Measurements from ENCODE around the gene MBOAT2.
"Not testable (repeated sequence)": the region's sequence is repeated elsewhere in the genome, so short reads cannot be mapped to it uniquely, and the experiment has no call there.

The MBOAT2 gene

DNA sequence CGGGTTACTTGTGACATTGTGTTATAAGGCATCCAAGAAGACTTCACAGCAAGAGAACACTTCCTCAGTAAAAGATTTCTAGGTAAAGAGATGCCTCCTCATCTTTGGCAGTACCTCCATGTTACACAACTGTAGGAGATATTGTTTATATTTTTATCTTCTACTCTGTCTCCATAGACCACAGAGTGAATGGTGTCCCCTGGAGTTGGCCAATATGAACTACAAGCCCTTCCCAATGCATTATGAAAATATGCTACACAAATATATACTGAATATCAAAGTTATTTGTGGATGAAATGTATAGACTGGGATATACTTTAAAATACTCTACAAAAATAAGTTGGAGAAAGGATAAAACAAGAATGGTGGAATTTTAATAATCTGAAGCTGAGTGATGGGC, 46.7 kb downstream of the MBOAT2 start:
- no peak for DNase-seq (ENCODE audit: low read depth)

- no peak for DNase-seq (ENCODE audit: low read depth)
Observed at GRCh38 chr2:8954990-8955389, 48.5 kb downstream of the MBOAT2 start.

DNA sequence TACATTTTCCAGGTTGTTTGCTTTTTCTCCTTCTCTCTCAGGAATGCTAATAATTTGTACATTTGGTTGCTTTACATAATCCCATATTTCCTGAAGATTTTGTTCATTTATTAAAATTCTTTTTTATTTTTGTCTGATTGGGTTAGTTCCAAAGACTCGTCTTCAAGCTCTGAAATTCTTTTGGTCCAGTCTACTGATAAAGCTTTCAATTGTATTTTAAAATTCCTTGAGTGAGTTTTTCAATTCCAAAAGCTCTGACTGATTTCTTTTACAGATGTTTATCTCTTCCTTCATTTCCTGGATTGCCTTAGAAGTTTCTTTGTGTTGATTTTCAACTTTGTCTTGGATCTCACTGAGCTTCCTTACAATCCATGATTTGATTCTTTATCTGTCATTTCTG, 50.0 kb downstream of the MBOAT2 start:
- no peak for DNase-seq (ENCODE audit: low read depth)

DNA sequence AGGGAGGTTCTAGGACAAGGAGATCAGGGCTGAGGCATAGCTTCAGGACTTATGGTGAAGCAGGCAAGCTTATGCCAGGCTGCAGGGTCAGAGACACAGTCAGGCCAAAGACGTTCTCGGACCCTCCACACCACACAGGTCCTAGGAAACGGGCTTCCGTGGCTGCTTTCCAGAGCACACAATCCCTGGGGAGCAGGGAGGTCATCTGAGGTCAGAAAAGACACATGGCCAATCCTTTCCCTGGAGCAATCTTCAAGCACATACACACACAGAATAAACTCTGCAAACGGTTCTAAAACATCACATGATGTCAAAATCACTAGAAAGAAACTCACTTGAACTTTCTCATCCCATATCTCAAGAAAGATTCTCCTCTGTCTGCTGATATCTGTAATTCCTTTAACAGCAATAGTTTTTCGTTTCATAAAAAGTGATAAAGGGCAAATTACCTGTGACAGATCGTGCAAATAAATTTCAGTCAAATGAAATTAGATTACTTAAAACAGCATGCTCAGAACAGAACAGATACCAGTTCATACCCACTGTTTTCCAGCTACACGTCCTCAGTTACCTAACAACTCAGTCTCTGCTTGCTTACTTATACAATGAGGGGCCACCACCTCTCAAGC, 63.9 kb downstream of the MBOAT2 start:
- no peak for DNase-seq (ENCODE audit: low read depth)

- DNase-seq (ENCODE audit: low read depth), result no peak
Observed at GRCh38 chr2:8938384-8938783, 65.1 kb downstream of the MBOAT2 start.

DNA sequence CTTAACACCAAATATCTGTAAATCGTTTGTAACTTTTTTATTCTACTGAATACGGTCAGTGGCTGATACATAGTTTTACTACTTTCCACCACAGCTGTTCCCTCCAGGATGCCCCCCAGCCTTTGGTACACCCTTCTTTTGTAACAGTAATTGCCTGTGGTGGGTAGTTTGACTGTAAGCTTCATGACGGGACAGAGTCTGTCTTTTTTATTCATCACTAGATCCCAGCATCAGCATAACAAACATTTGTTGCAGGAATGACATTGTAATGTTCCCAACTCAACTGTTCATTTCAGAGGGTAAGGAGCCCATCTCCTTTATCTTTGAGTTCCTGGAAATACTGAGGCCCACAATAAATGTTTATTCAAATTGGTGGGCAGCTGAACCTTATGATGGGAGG, 67.5 kb downstream of the MBOAT2 start:
- DNase-seq (ENCODE audit: low read depth), result no peak

- no peak for DNase-seq (ENCODE audit: low read depth)
Observed at GRCh38 chr2:8934338-8934737, 69.1 kb downstream of the MBOAT2 start.

GRCh38 chr2:8932702-8933101, 70.8 kb downstream of the MBOAT2 start:
- no peak for DNase-seq (ENCODE audit: low read depth)

- not testable (repeated sequence) for DNase-seq (ENCODE audit: low read depth)
Observed at GRCh38 chr2:8930185-8930584, 73.3 kb downstream of the MBOAT2 start.

- no peak for DNase-seq (ENCODE audit: low read depth)
Observed at GRCh38 chr2:8929128-8929527, 74.4 kb downstream of the MBOAT2 start.

DNA sequence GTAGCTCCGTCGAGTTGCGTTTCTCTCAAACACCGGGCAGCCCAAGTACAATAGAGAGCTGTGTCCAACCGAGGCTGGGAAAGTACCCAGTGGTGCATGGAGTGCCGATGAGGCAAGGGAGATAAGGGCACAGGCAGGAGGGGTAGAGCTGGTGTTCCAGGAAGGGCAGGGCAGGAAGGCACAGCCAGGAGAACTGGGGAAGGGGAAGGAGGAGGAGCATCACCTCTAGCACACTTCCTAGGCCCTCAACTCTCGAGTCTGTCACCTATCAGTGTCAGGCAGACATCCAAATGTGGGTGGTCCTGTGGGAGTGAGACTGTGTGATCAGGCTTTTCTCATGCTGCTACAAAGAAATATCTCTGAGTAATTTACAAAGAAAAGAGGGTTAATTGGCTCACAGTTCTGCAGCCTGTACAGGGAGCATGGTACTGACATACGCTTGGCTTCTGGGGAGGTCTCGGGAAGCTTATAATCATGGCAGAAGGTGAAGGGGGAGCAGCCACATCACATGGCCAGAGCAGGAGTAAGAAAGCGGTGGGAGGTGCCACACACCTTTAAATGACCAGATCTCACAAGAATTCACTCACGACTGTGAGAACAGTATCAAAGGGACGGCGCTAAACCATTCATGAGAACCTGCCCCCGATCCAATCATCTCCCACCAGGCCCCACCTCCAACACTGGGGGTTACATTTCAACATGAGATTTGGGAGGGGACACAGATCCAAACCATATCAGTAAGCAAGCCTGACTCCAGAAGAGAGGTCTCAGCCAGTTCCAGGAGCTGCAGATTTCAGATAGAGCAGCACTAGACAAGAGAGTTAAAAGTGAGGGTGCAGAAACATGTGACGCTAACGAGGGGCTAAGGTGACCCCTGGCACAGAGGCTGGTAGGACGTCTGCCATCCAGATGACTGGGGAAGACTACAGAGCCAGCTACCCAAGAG, 75.7 kb downstream of the MBOAT2 start:
- no peak for DNase-seq (ENCODE audit: low read depth)

- DNase-seq (ENCODE audit: low read depth), result no peak
Observed at GRCh38 chr2:8926356-8926755, 77.1 kb downstream of the MBOAT2 start.

- no peak for DNase-seq (ENCODE audit: low read depth)
Observed at GRCh38 chr2:8925411-8925810, 78.1 kb downstream of the MBOAT2 start.

DNA sequence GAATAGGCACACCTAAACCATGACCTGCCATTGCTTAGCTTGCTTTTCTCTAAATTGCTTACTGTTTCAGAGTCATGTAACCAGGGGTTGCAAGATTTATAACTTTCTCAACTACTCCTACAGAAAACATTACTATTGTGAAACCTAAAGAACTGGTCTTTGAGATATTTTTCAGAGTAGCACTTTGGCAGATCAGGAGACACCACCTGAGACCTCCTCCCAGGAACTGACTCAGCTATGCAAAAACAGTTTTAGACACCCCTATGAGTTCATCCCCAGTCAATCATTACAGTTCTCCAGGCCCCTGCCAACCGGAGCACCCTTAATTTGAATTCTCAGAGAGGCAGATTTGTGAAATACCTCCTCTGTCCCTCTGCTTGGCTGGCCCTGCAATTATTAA, 80.3 kb downstream of the MBOAT2 start:
- no peak for DNase-seq (ENCODE audit: low read depth)

DNA sequence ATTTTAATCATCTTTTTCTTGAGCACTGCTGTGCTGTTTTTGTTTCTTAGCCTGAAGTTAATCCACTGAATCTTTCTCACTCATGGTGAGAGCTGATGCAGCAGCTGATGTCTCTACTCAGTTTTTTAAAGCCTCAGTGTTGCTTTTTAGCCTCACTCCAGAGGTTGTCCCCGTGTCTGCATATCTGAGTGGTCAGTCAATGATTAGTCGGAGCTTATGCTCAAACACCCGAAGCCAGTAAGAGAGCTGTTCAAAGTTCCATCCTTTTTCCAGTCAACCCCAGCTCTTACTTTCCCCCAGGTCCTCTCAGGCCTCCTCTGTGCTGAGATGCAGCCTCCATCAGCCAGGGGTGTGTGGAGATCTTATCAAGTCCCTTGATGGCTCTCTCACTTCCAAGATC, 81.1 kb downstream of the MBOAT2 start:
- no peak for DNase-seq (ENCODE audit: low read depth)

DNA sequence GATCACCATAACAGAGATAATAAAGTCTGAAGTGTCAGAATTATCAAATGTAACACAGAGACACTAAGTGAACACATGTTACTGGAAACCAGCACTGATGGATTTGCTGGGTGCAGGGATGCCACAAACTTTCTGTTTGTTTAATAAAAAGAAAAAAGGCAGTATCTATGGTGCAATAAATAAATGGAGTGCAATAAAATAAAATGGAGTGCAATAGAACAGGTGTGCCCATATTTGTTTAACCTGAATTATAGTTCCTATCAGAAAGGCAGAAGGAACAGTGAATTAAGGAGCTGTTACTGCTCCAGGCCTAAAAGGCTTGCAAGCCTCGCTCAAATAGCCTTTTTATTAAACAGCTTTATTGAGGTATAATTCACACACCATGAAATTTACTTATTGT, 85.1 kb downstream of the MBOAT2 start:
- DNase-seq (ENCODE audit: low read depth), result no peak

GRCh38 chr2:8915941-8916340, 87.5 kb downstream of the MBOAT2 start:
- no peak for DNase-seq (ENCODE audit: low read depth)

GRCh38 chr2:8913767-8914166, 89.7 kb downstream of the MBOAT2 start:
- not testable (repeated sequence) for DNase-seq (ENCODE audit: low read depth)

- no peak for DNase-seq (ENCODE audit: low read depth)
Observed at GRCh38 chr2:8907764-8908288, 95.7 kb downstream of the MBOAT2 start.

- DNase-seq (ENCODE audit: low read depth), result not testable (repeated sequence)
Observed at GRCh38 chr2:8903924-8904323, 99.6 kb downstream of the MBOAT2 start.

GRCh38 chr2:8902757-8903156, 100.7 kb downstream of the MBOAT2 start:
- not testable (repeated sequence) for DNase-seq (ENCODE audit: low read depth)

- DNase-seq (ENCODE audit: low read depth), result not testable (repeated sequence)
Observed at GRCh38 chr2:8897206-8897605, 106.3 kb downstream of the MBOAT2 start.

GRCh38 chr2:8896671-8897070, 106.8 kb downstream of the MBOAT2 start:
- not testable (repeated sequence) for DNase-seq (ENCODE audit: low read depth)

Measured in activated gamma-delta T cell treated with anti-CD3 and anti-CD28 coated beads, Interleukin-2, amount 50 U/mL, for 16 hours (primary cell).